T-cell (primary cell): Measurements from ENCODE around the gene INPP4A. TPM values are rescaled to one million over a fixed set of nuclear protein-coding genes. Genes with fewer than 3 reads are reported as not detected.

Experiments used
- ATAC-seq, 4 experiments: fragments of 200-7000 bp in 3 of 4; fragments of 150-1000 bp in 1 of 4; cut with Tn5 transposase; replicated peaks in 1 of 4; 1 replicate in 3 of 4; 2 replicates in 1 of 4; pipeline ENCODE4 v1.10.0; 2021; ENCODE audit warnings: moderate library complexity in 3 of 4, mild to moderate bottlenecking in 2 of 4, moderate number of reproducible peaks in 1 of 4
- CTCF ChIA-PET, 2 donors: fragments of 300-600 bp; sonication (Branson Sonifier 250); formaldehyde crosslinking; loops; one replicate each; lab custom pipeline; 2022; ENCODE audit warnings: antibody characterized with exemption in 2 of 2; lab: Charles Lee
- POLR2A ChIA-PET, 2 donors: fragments of 300-600 bp; sonication (Branson Sonifier 250); formaldehyde crosslinking; loops; one replicate each; lab custom pipeline; 2022; ENCODE audit warnings: antibody characterized with exemption in 2 of 2; lab: Charles Lee
- DNase-seq, 35 experiments: peaks; one replicate each; pipeline versions ENCODE4 v3.0.0 to v3.0.0-alpha.2; 2013 to 2023
- H3K27ac ChIP-seq: one replicate; pipeline ENCODE4 v1.5.1; 2013; ENCODE audit warnings: low read length
- H3K27me3 ChIP-seq, 2 experiments: replicated peaks in 1 of 2; 1 replicate in 1 of 2; 2 replicates in 1 of 2; pipeline versions ENCODE4 v1.6.1 to v1.7.0; 2013; ENCODE audit warnings: low read length in 1 of 2, mixed read lengths in 1 of 2; ENCODE audit not compliant: control insufficient read depth in 2 of 2, insufficient read depth in 2 of 2; ENCODE audit errors: extremely low read depth in 1 of 2
- H3K36me3 ChIP-seq, 2 donors: 1 replicate in 1 of 2; 2 replicates in 1 of 2; pipeline versions ENCODE4 v1.6.1 to v1.7.0; 2013; ENCODE audit warnings: low read length in 1 of 2; ENCODE audit not compliant: control insufficient read depth in 2 of 2, insufficient read depth in 1 of 2; ENCODE audit errors: extremely low read depth in 1 of 2
- H3K4me1 ChIP-seq, 2 experiments: 1 replicate in 1 of 2; 2 replicates in 1 of 2; pipeline versions ENCODE4 v1.6.1 to v1.7.0; 2013; ENCODE audit warnings: low read length in 2 of 2, mixed read lengths in 1 of 2; ENCODE audit not compliant: insufficient read depth in 2 of 2, control insufficient read depth in 1 of 2; ENCODE audit errors: extremely low read depth in 1 of 2
- H3K4me3 ChIP-seq, 2 donors: 1 replicate in 1 of 2; 2 replicates in 1 of 2; pipeline versions ENCODE4 v1.5.1 to v1.7.0; 2013; ENCODE audit warnings: mild to moderate bottlenecking in 2 of 2, low read length in 1 of 2, moderate library complexity in 1 of 2; ENCODE audit not compliant: control insufficient read depth in 1 of 2; ENCODE audit errors: extremely low read depth in 1 of 2
- H3K9me3 ChIP-seq: 2 replicates; pipeline ENCODE4 v1.7.0; 2013
- H3K27ac Mint-ChIP-seq, 2 donors: one replicate each; pipeline ENCODE4 v1.8.0; 2020 to 2021; ENCODE audit warnings: mild to moderate bottlenecking in 2 of 2, mixed read lengths in 2 of 2
- H3K27me3 Mint-ChIP-seq, 2 donors: one replicate each; pipeline ENCODE4 v1.8.0; 2021 to 2022; ENCODE audit warnings: mixed read lengths in 2 of 2
- H3K36me3 Mint-ChIP-seq: one replicate; pipeline ENCODE4 v1.8.0; 2021; ENCODE audit warnings: mixed read lengths
- H3K4me1 Mint-ChIP-seq, 3 donors: one replicate each; pipeline ENCODE4 v1.8.0; 2020 to 2022; ENCODE audit warnings: mixed read lengths in 3 of 3, mild to moderate bottlenecking in 1 of 3
- H3K4me3 Mint-ChIP-seq, 3 donors: one replicate each; pipeline ENCODE4 v1.8.0; 2020 to 2022; ENCODE audit warnings: mild to moderate bottlenecking in 3 of 3, mixed read lengths in 3 of 3, moderate library complexity in 3 of 3
- H3K9me3 Mint-ChIP-seq, 3 donors: one replicate each; pipeline ENCODE4 v1.8.0; 2020 to 2022; ENCODE audit warnings: mixed read lengths in 3 of 3
- WGBS: methylation state at CpG from one replicate; pipeline ENCODE4 v1.1.5; 2013; ENCODE audit warnings: missing lambda C conversion rate; ENCODE audit not compliant: insufficient coverage; 5-methylcytosine and 5-hydroxymethylcytosine counted together
- total RNA-seq, 35 experiments: library from RNA in 6 of 35; stranded (reverse) in 6 of 35; fragments of 120-200 nt in 1 of 35; gene quantifications; one replicate each; pipeline versions ENCODE4 v1.2.1 to v1.2.4 and lab custom pipeline; 2013 to 2026

INPP4A gene
- total RNA-seq, 5 donors from 2014 or later (not counting 1 experiment from before 2014, with no cell fraction given): 126 to 153 (median 136) TPM

DNA sequence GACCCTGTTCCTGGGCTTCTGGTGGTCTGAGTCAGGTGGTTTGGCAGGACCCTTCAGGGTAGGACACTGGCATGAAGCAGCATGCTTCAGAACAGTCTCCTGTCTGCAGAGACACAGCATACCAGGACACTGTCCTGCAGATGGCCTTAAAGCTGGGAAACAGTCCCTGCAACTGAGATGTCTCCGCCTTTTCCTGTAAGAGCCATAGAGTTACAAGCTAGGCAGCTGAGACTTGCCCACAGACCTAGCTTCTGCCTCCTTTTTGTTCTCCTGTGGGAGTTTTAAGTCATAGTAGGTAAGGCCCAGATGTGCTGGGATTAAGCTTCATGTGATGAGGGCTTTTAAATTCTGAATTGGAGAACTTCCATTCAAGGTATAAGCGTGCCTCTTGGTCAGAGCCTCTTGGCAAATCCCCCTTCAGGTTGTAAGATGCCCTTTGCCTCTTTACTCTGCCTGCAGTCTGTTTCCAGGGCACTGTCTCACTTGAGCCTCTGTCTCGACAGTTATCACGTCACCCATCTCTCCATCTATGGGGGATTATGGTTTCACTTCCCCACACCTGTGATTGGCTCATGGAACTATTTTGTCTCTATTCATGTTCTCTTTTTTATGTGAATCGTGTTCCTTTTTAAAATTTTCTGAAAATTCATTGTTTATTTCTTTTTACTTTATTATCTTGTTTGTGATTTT, 111.8 kb downstream of the INPP4A start:
- peaks cover 34 to 45% (median 40%) of the 10 kb centered on the region in 3 donors for H3K4me1 Mint-ChIP-seq
- H3K9me3 Mint-ChIP-seq: no peaks in the 10 kb centered on the region
- no peaks in the 10 kb centered on the region for H3K9me3 ChIP-seq
- H3K27ac ChIP-seq: no peak overlapping the region
- H3K27me3 Mint-ChIP-seq: no peaks in the 10 kb centered on the region
- H3K36me3 Mint-ChIP-seq: peaks cover 68% of the 10 kb centered on the region
- ATAC-seq: peak in 1 of 4 experiments; percentile 42
- H3K4me1 ChIP-seq: peaks cover 0 to 17% of the 10 kb centered on the region in 2 experiments
- no peak overlapping the region for H3K4me3 Mint-ChIP-seq
- no CpG with 5 or more reads among the region's 5 CpGs for WGBS
- POLR2A ChIA-PET: interaction anchor here in 1 of 2 donors (0.6 to 0.7 kb wide), 2 partner anchors 14 to 307 kb away, joined by 3 read pairs; no protein-coding TSS in a partner anchor
- H3K27ac Mint-ChIP-seq: peak overlapping the region; percentile 40 to 71
- no peaks in the 10 kb centered on the region for H3K27me3 ChIP-seq
- H3K36me3 ChIP-seq: peaks cover 41 to 94% of the 10 kb centered on the region in 2 donors
- H3K4me3 ChIP-seq: no peak overlapping the region
- peak in 1 of 35 experiments; percentile 11 for DNase-seq
- CTCF ChIA-PET: interaction anchor here (0.6 kb wide), 2 partner anchors 309 to 846 kb away, joined by 3 to 4 read pairs; no protein-coding TSS in a partner anchor

DNA sequence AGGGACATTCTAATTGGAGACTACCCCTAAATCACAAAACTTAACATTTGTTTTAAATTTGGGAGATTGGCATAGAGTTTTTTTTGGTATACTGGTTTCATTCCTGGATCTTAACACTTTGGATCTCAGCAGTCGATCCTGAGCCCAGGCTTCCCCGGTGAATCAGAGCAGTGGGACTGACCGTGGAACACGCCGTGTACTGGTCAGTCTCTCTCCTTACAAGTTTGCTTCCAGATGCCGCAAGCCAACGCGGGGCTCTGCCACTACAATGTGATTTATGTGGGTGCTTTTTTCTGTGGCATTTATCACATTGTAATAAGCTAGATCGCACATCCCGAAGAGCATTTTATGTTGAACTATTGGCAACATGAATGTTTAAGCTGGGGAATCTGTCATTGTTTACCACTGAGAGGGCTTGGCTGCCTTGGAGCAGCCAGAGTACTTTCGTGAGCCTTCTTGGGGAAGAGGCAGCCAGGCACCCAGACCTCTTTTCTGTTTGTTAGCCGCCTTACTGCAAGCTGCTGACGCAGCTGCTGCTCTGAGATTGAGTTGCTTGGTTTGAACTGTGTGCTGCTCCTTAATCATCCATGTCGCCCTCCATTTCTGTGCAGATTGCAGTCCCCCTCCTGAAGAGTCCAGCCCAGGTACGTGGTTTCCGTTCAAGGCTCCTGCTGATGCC, 114.3 kb downstream of the INPP4A start:
- peaks cover 33 to 38% (median 38%) of the 10 kb centered on the region in 3 donors for H3K4me1 Mint-ChIP-seq
- CTCF ChIA-PET: interaction anchor here in 1 of 2 donors (1.0 kb wide), 1 partner anchor 25 kb away, joined by 3 read pairs; no protein-coding TSS in a partner anchor
- H3K27ac ChIP-seq: no peak overlapping the region

DNA sequence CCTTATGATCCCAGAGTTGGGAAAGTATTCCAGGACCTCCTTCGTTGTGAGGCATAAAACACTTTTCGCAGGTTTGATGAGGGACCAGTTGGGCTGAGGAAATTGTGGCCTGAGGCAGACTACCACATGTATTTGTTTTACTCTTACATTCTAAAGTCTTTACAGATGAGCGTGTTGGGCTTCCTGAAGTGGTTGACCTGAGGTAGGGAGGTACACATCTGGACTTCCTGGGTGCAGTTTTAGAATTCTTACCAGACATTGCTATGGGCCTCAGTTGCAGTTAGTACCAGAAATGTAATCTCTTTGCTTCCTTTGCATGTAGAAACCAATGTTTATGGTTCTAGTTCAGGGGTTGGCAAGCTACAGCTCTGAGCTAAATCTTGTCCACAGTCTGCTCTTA, 114.9 kb downstream of the INPP4A start:
- no peak overlapping the region for H3K4me3 Mint-ChIP-seq
- H3K27ac Mint-ChIP-seq: peak overlapping the region; percentile 43 to 71

More for the DNA sequence above, 114.3 kb downstream of the INPP4A start:
- DNase-seq (no peak), ATAC-seq (no peak)
- peaks cover 0 to 16% of the 10 kb centered on the region in 2 experiments for H3K4me1 ChIP-seq
- no peak overlapping the region for H3K4me3 ChIP-seq
- peaks cover 41 to 93% of the 10 kb centered on the region in 2 donors for H3K36me3 ChIP-seq
- H3K27me3 ChIP-seq: no peaks in the 10 kb centered on the region
- H3K27me3 Mint-ChIP-seq: no peaks in the 10 kb centered on the region
- peak overlapping the region; percentile 43 to 71 for H3K27ac Mint-ChIP-seq
- no peak overlapping the region for H3K4me3 Mint-ChIP-seq
- H3K36me3 Mint-ChIP-seq: peaks cover 62% of the 10 kb centered on the region
- WGBS: 97% methylated on average over 13 of the region's 16 CpGs
- no peaks in the 10 kb centered on the region for H3K9me3 ChIP-seq
- H3K9me3 Mint-ChIP-seq: no peaks in the 10 kb centered on the region
- POLR2A ChIA-PET: interaction anchor here in 1 of 2 donors (0.6 kb wide), 1 partner anchor 113 kb away, joined by 3 read pairs; no protein-coding TSS in a partner anchor

DNA sequence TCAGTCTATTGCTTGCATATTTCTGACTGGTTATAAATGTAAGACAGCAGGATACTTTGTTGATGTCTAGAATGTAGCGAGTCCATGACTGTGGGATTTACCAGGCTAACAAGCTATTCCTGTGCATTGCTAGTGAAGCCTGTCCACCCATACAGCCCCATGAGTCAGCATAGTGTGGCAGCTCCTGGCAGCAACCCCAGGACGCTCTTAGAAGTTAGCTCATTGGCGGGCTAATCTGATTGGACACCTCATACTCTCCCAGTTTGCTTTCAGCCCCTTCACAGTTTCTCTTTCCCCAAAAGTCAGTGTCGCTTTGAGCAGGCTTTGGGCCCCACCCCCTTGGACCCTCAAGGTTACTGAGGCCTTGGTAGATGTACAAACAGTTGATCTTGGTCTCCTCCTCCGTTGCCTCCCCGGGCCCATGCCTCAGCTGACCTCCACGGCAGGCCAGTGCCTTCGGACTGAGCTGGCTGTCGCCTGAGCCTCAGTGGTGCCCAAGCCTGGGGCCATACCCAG, 115.7 kb downstream of the INPP4A start:
- Mint-ChIP-seq H3K9me3 (no peaks in the 10 kb centered on the region), H3K27ac (peak overlapping the region in 1 of 2 donors; percentile 71), H3K4me1 (peaks cover 29 to 34% (median 29%) of the 10 kb centered on the region in 3 donors), H3K27me3 (no peaks in the 10 kb centered on the region), H3K36me3 (peaks cover 54% of the 10 kb centered on the region), H3K4me3 (no peak overlapping the region)
- ChIA-PET POLR2A (interaction anchor here in 1 of 2 donors (0.5 kb wide), 1 partner anchor 97 kb away, joined by 3 read pairs; no protein-coding TSS in a partner anchor), CTCF (interaction anchor here (0.6 to 1.0 kb wide), 2 partner anchors 23 to 152 kb away, joined by 3 to 9 read pairs; no protein-coding TSS in a partner anchor)
- no peak for ATAC-seq
- no peak overlapping the region for H3K27ac ChIP-seq
- H3K9me3 ChIP-seq: no peaks in the 10 kb centered on the region
- WGBS: 97% methylated on average over 9 of the region's 9 CpGs
- no peak overlapping the region for H3K4me3 ChIP-seq
- peaks cover 49 to 93% of the 10 kb centered on the region in 2 donors for H3K36me3 ChIP-seq
- H3K27me3 ChIP-seq: no peaks in the 10 kb centered on the region
- no peak for DNase-seq
- peaks cover 0 to 16% of the 10 kb centered on the region in 2 experiments for H3K4me1 ChIP-seq

More for the DNA sequence above, 114.9 kb downstream of the INPP4A start:
- ATAC-seq: no peak
- no peak for DNase-seq
- Histone ChIP-seq H3K27me3 (no peaks in the 10 kb centered on the region), H3K36me3 (peaks cover 45 to 93% of the 10 kb centered on the region in 2 donors), H3K4me3 (no peak overlapping the region), H3K4me1 (peaks cover 0 to 16% of the 10 kb centered on the region in 2 experiments), H3K9me3 (no peaks in the 10 kb centered on the region), H3K27ac (no peak overlapping the region)
- no peaks in the 10 kb centered on the region for H3K27me3 Mint-ChIP-seq
- no CpG with 5 or more reads among the region's 3 CpGs for WGBS
- ChIA-PET CTCF (interaction anchor here in 1 of 2 donors (1.0 kb wide), 1 partner anchor 24 kb away, joined by 3 read pairs; no protein-coding TSS in a partner anchor), POLR2A (interaction anchor here in 1 of 2 donors (0.5 kb wide), 1 partner anchor 96 kb away, joined by 3 read pairs; no protein-coding TSS in a partner anchor)
- H3K36me3 Mint-ChIP-seq: peaks cover 59% of the 10 kb centered on the region
- H3K9me3 Mint-ChIP-seq: no peaks in the 10 kb centered on the region
- peaks cover 33 to 38% (median 37%) of the 10 kb centered on the region in 3 donors for H3K4me1 Mint-ChIP-seq

DNA sequence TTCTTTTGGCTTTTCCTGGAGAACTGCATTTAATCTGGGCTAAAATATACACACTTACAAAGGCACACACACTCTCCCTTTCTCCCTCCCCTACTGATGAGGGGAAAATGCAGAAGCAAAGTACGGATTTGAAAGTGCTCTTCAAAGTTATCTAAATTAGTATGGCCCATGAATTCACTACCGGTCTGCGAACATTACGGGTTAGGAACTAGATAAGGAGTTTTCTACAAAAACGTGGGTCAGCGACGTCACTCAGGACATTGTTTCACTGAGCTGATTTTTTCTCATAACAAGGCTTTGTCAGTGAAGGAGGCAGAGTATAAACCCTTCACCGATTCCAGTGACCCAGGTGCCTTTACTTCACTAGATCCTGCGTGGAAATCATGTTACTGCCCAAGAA, 116.4 kb downstream of the INPP4A start:
- no peak for ATAC-seq
- Histone ChIP-seq H3K4me1 (peaks cover 0 to 16% of the 10 kb centered on the region in 2 experiments), H3K27me3 (no peaks in the 10 kb centered on the region), H3K9me3 (no peaks in the 10 kb centered on the region), H3K4me3 (no peak overlapping the region), H3K27ac (no peak overlapping the region), H3K36me3 (peaks cover 51 to 93% of the 10 kb centered on the region in 2 donors)
- CTCF ChIA-PET: interaction anchor here in 1 of 2 donors (0.6 kb wide), 1 partner anchor 15 kb away, joined by 3 read pairs; no protein-coding TSS in a partner anchor
- H3K27ac Mint-ChIP-seq: no peak overlapping the region
- peaks cover 55% of the 10 kb centered on the region for H3K36me3 Mint-ChIP-seq
- peaks cover 23 to 29% (median 25%) of the 10 kb centered on the region in 3 donors for H3K4me1 Mint-ChIP-seq
- WGBS: 100% methylated on average over 9 of the region's 9 CpGs
- POLR2A ChIA-PET: no interaction called here
- no peak overlapping the region for H3K4me3 Mint-ChIP-seq
- no peaks in the 10 kb centered on the region for H3K27me3 Mint-ChIP-seq
- no peaks in the 10 kb centered on the region for H3K9me3 Mint-ChIP-seq
- DNase-seq: no peak
